GM21528 (cell line): Measurements from ENCODE around the gene NLK.
"Not testable (repeated sequence)": the region's sequence is repeated elsewhere in the genome, so short reads cannot be mapped to it uniquely, and the experiment has no call there.

Experiments used
- ATAC-seq: cut with Tn5 transposase; IDR thresholded peaks from one replicate; pipeline ENCODE4 v1.9.1; 2021; ENCODE audit warnings: mild to moderate bottlenecking, moderate library complexity; ENCODE audit not compliant: unreplicated experiment, low FRiP score

The NLK gene

DNA sequence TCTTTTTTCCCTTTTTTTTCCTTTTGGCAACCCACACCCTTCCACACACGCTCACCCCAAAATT lies at the start of gene NLK:
NLK (plus strand) TSS at position 21 of the 64 bp plus-strand sequence. CDS start 197 bp downstream, outside the sequence.
- no peak for ATAC-seq

- no peak for ATAC-seq
Measured at GRCh38 chr17:27993161-27993695, 49.2 kb upstream of the NLK start.

GRCh38 chr17:27993723-27994310 lies 48.7 kb upstream of the NLK start:
- no peak for ATAC-seq

DNA sequence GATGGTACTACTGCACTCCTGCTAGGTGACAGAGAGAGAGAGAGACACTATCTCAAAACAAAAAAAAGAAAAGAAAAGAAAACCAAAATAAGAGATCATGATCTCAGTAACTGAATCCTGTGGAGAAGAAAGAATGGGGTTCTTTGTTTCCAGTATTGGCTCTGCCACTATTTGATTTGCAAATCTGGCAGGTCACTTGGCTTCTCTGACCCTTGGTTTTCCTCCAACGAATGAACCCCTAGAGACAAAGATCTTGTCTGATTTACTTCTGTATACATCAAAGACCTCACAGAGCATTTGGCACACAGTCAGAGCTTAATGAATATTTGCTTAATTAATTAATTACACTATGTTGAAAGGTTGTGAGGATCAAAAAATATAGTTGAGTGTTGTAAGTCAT lies 47.9 kb upstream of the NLK start:
- no peak for ATAC-seq

- ATAC-seq: no peak
Measured at GRCh38 chr17:27995554-27995953, 46.9 kb upstream of the NLK start.

DNA sequence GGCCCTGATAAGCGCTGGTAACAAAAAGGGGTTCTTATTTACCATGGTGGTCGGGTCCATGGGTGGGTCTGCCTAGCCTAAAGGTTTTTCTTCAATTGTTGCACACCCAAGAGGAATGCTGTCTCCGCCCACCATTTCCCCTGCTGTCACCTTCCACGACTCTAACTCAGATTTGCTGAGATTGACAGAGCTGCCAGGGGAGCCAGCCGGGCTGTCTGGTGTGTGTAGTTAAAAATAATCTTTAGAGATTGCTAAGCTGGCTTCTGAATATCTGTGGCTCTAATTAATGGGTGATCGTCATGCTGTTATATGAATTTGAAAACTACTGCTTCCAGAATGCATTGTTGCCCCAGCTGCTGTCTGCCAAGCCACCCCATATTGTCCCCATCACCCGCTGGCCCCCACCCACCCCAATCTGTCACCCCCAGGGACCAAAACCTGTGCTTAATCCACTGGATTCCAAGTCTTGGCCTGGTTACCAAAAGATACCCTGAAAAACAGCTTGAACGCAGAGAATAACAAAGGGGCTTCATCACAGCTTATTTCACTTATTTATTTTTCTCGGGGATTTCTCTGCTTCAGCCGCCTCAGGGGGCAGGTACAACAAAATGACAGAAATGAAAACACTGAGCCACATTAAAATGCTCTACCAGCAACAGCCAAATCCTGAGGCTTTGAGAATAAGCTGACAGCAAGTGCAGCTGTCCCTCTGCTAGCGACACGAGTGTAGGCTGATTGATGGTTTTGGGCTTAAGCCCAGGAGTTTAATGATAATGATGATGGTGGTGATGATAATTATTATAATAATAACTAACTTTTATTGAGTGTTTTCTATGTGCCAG lies 46.1 kb upstream of the NLK start:
- no peak for ATAC-seq

DNA sequence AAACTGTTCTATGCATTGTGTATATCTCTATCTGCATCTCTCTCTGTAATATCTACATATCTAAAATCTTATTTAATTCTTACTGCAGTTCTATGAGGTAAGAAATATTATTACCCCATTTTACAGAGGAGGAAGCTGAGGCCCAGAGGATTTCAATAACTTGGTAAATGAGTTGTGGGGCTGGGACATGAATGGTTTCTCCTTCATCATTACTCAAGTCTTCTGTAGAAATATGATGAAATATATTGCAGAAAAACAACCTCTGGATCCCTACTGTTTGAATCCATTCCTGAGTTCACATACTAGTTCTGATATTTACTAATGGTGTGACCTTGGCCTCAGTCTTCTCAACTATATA lies 45.5 kb upstream of the NLK start:
- ATAC-seq: no peak

- ATAC-seq: no peak
Measured at GRCh38 chr17:27997522-27997921, 45.0 kb upstream of the NLK start.

- no peak for ATAC-seq
Measured at GRCh38 chr17:28001149-28001548, 41.3 kb upstream of the NLK start.

DNA sequence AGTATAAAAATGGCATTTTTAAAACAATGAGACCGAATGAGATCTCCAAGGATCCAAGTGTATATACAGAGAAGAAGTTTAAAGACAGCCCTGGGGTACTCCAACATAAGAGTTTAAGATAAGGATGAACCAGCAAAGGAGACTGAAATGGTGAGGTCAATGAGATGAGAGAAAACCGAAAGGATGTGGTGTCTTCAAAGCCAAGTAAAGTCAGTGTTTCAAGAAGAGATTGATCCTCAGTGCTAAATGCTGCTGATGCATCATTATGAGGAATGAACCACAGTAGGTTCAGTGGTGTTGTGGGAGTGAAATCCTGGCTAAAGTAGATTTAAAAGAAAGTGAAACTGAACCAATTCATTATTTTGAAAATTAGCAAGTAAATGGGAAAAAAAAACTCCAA lies 38.1 kb upstream of the NLK start:
- ATAC-seq: no peak

- not testable (repeated sequence) for ATAC-seq
Measured at GRCh38 chr17:28007925-28008324, 34.6 kb upstream of the NLK start.

DNA sequence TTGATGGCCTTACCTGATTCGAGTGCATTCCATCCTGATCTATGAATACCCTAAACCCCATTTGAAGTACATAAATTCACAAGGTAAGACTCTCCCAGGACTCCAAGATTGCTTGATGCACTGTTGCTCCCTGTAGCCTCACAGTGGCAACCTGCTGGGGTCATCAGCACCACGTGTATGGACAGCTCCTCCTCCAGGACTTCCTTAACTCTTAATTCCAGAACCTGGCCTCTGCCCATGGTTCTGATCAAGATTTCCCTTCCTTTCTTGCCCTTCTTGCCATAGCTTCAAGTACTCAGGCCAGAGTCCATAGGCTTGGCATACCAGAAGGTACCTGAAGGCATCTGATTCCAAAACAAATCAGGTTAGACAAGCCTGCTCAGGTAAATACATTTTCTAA lies 34.0 kb upstream of the NLK start:
- no peak for ATAC-seq

DNA sequence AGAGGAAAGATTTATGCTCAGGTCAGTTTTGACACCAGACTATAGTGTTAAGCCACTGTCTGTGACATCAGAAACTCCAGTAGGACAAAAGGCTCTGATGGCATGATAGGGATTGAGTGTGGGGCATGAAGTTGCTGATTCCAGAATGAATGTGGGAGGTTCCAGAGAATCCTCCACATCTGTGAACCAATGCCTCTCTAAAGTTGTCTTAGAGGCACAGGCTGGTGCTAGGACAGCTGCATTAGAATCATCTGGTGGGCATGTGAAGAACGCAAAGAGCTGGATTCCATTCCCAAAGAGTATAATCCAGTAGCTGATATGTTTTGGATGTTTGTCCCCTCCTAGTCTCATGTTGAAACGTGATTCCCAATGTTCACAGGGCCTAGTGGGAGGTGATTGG lies 32.1 kb upstream of the NLK start:
- no peak for ATAC-seq

DNA sequence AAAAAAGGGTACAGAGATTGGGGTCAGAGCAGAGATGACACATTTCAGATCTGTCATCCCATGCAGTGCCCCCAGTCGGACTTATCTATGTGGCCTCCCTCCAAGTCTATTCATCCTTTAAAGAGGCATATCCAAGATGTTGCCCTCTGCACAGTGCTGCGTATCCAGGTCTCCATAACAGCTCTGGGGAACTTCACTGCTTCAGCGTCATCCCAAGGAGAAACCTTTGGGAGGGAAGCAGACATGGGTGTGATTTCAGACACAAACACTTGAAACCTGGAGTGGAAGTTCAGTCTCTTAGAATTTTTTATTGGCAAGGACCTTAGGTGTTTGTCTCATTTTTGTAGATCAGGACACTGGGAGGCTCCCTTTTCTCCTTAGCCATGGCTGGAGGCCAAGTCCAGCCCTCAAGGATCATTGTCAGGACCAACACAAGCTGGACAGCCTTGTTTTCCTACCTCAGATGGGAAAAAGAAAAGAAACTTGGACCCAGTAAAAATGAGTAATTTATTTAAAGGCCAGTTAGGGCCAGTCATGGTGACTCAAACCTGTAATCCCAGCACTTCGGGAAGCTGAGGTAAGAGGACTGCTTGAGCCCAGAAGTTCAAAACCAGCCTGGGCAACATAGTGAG lies 23.9 kb upstream of the NLK start:
- ATAC-seq: no peak

DNA sequence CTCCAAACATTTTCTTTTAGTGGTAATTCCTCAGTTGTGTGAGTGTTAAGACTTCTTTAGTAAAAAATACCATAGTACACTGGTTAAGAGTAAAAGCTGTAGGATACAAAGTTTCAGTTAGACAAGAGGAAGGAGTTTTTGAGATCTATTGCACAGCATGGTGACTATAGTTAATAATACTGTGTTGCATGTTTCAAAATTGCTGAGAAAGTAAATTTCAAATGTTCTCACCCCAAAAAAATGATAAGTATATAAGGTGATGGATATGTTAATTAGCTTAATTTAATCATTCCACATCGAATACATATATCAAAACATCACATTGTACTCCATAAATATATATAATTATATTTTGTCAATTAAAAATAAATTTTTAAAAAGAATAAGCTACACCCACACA lies 22.0 kb upstream of the NLK start:
- no peak for ATAC-seq

GRCh38 chr17:28029044-28029443 lies 13.4 kb upstream of the NLK start:
- no peak for ATAC-seq

- no peak for ATAC-seq
Measured at GRCh38 chr17:28030386-28030785, 12.1 kb upstream of the NLK start.

GRCh38 chr17:28031174-28031573 lies 11.3 kb upstream of the NLK start:
- ATAC-seq: no peak

GRCh38 chr17:28033972-28034714 lies 8.3 kb upstream of the NLK start:
- ATAC-seq: no peak

DNA sequence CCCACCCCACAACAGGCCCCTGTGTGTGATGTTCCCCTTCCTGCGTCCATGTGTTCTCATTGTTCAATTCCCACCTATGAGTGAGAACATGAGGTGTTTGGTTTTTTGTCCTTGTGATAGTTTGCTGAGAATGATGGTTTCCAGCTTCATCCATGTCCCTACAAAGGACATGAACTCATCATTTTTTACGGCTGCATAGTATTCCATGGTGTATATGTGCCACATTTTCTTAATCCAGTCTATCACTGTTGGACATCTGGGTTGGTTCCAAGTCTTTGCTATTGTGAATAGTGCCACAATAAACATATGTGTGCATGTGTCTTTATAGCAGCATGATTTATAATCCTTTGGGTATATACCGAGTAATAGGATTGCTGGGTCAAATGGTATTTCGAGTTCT lies 7.0 kb upstream of the NLK start:
- ATAC-seq: not testable (repeated sequence)

DNA sequence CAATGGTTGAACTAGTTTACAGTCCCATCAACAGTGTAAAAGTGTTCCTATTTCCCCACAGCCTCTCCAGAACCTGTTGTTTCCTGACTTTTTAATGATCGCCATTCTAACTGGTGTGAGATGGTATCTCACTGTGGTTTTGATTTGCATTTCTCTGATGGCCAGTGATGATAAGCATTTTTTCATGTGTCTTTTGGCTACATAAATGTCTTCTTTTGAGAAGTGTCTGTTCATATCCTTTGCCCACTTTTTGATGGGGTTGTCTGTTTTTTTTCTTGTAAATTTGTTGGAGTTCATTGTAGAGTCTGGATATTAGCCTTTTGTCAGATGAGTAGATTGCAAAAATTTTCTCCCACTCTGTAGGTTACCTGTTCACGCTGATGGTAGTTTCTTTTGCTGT lies 6.6 kb upstream of the NLK start:
- ATAC-seq: not testable (repeated sequence)

DNA sequence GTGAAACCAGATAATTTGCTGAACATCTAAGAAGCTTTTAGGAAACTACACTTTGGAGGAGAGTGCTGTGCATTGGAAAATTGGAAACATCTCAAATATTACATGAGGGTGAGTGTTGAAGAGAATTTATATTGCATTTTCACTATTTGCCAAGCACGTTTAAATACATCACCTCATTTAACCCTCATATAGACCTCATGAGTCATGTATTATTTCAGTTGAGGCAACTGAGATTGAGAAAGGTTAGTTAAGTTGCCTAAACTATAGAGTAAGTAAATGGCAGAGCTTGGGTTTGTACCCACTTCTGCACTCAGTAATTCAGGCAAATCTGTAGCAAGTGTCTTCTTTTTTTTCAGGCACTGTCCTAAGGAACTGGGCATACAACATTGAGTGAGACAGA lies 3.7 kb upstream of the NLK start:
- no peak for ATAC-seq
